Stimulated activated CD8-positive, alpha-beta memory T cell treated with anti-CD3 and anti-CD28 coated beads, Interleukin-12 subunit alpha, Interleukin-12 subunit beta, amount 100 ng/mL, for 24 hours (primary cell): ENCODE data around the gene TCEA3.
A peak's percentile ranks its signal among the peaks of the same experiment; 100 is the strongest.

Experiments
- DNase-seq: peaks from one replicate; pipeline ENCODE4 v3.0.0-alpha.2; 2020; ENCODE audit errors: extremely low read depth

TCEA3 gene

GRCh38 chr1:23367791-23368561 is 56.6 kb downstream of the TCEA3 start:
- DNase-seq, result peak; percentile 97

GRCh38 chr1:23367451-23367790 is 57.1 kb downstream of the TCEA3 start:
- DNase-seq, result no peak

- no peak for DNase-seq
These were observed 58.0 kb downstream of the TCEA3 start for GRCh38 chr1:23366598-23366997.

GRCh38 chr1:23366146-23366545 is 58.4 kb downstream of the TCEA3 start:
- no peak for DNase-seq

- DNase-seq, result no peak
These were observed 62.3 kb downstream of the TCEA3 start for GRCh38 chr1:23362218-23362713.

- no peak for DNase-seq
These were observed 66.2 kb downstream of the TCEA3 start for GRCh38 chr1:23358310-23358875.

- no peak for DNase-seq
These were observed 67.2 kb downstream of the TCEA3 start for GRCh38 chr1:23357138-23357908.

- DNase-seq, result no peak
These were observed 67.9 kb downstream of the TCEA3 start for GRCh38 chr1:23356471-23357137.

GRCh38 chr1:23354245-23354644 is 70.3 kb downstream of the TCEA3 start:
- no peak for DNase-seq

- no peak for DNase-seq
These were observed 72.4 kb downstream of the TCEA3 start for GRCh38 chr1:23352096-23352695.

GRCh38 chr1:23345920-23346319 is 78.6 kb downstream of the TCEA3 start:
- no peak for DNase-seq

GRCh38 chr1:23344987-23345472 is 79.5 kb downstream of the TCEA3 start:
- DNase-seq, result no peak

- peak; percentile 99 for DNase-seq
These were observed 80.2 kb downstream of the TCEA3 start, which contains the start of gene HNRNPR for GRCh38 chr1:23344111-23344986. TSS of gene HNRNPR (minus strand) at chr1:23344284. CDS start at chr1:23341008, 3,276 bp downstream.

- DNase-seq, result no peak
These were observed 81.1 kb downstream of the TCEA3 start for GRCh38 chr1:23343221-23344110.

- no peak for DNase-seq
These were observed 82.4 kb downstream of the TCEA3 start for GRCh38 chr1:23341931-23342692.

GRCh38 chr1:23339632-23340031 is 84.9 kb downstream of the TCEA3 start:
- no peak for DNase-seq

GRCh38 chr1:23337869-23338268 is 86.7 kb downstream of the TCEA3 start:
- DNase-seq, result no peak

- no peak for DNase-seq
These were observed 92.8 kb downstream of the TCEA3 start for GRCh38 chr1:23331713-23332112.
